GM12878 (cell line): ENCODE results near the gene NSUN2. TPM values are rescaled to one million over a fixed set of nuclear protein-coding genes. Genes with fewer than 3 reads are reported as not detected.
A peak's percentile ranks its signal among the peaks of the same experiment; 100 is the strongest.

Experiments
- ATAC-seq: fragments of 200-7000 bp; cut with Tn5 transposase; 3 replicates; pipeline ENCODE4 v1.9.1; 2020; ENCODE audit warnings: mild to moderate bottlenecking, moderate library complexity
- BruUV-seq: library from RNA; stranded (reverse); fragments of 400-500 nt; replicated peaks from 2 replicates; lab custom pipeline; 2021; lab: Mats Ljungman, UMichigan
- CTCF ChIA-PET: fragments of 300-600 bp; sonication (Branson Sonifier 250); formaldehyde crosslinking; extraction: SDS; loops from one replicate; lab custom pipeline; 2021; ENCODE audit warnings: inconsistent platforms; lab: Yijun Ruan, JAX
- POLR2A ChIA-PET: fragments of 350-600 bp; formaldehyde crosslinking; extraction: SDS; loops from one replicate; lab custom pipeline; 2021; ENCODE audit warnings: inconsistent platforms; lab: Charles Lee
- RAD21 ChIA-PET: fragments of 300-600 bp; sonication (Branson Sonifier 250); formaldehyde crosslinking; loops from one replicate; lab custom pipeline; 2023; ENCODE audit warnings: antibody characterized with exemption; ENCODE audit not compliant: unreplicated experiment; lab: Charles Lee
- SMC1A ChIA-PET: fragments of 300-600 bp; sonication (Branson Sonifier 250); formaldehyde crosslinking; loops from one replicate; lab custom pipeline; 2023; ENCODE audit not compliant: unreplicated experiment, uncharacterized antibody; lab: Charles Lee
- DNase-seq: peaks from one replicate; pipeline ENCODE4 v3.0.0-alpha.2; 2011; ENCODE audit warnings: low read depth, low spot score
- FAIRE-seq: peaks from 3 replicates; lab custom pipeline; 2011; peaks lifted over from hg19 to GRCh38; lab: Jason Lieb, UNC
- H2AFZ ChIP-seq: 2 replicates; pipeline ENCODE4 v1.6.0; 2011; ENCODE audit warnings: low read depth, low read length, control low read depth; ENCODE audit not compliant: control insufficient read depth
- H3K27ac ChIP-seq: 2 replicates; pipeline ENCODE4 v1.5.1; 2011; ENCODE audit warnings: control low read depth; ENCODE audit not compliant: control insufficient read depth, insufficient read depth
- H3K27me3 ChIP-seq, 2 experiments: replicated peaks in 1 of 2; 2 replicates each; pipeline versions ENCODE4 v1.6.0 to v1.6.1; 2011; ENCODE audit warnings: low read length in 1 of 2; ENCODE audit not compliant: control insufficient read depth in 2 of 2, insufficient read depth in 2 of 2
- H3K36me3 ChIP-seq, 2 experiments: 2 replicates each; pipeline ENCODE4 v1.5.1; 2011; ENCODE audit warnings: low read length in 1 of 2; ENCODE audit not compliant: control insufficient read depth in 2 of 2, insufficient read depth in 2 of 2
- H3K4me1 ChIP-seq: 2 replicates; pipeline ENCODE4 v1.6.1; 2011; ENCODE audit warnings: mild to moderate bottlenecking, low read length, moderate library complexity, mixed read lengths; ENCODE audit not compliant: control insufficient read depth, insufficient read depth
- H3K4me2 ChIP-seq: 2 replicates; pipeline ENCODE4 v1.6.0; 2011; ENCODE audit warnings: control low read depth; ENCODE audit not compliant: control insufficient read depth, insufficient read depth
- H3K4me3 ChIP-seq: fragments of 200-600 bp; sonication (generic); 2 replicates; pipeline ENCODE4 v1.5.1; 2016
- H3K79me2 ChIP-seq: 2 replicates; pipeline ENCODE4 v1.6.0; 2011; ENCODE audit warnings: low read length; ENCODE audit not compliant: control insufficient read depth, insufficient read depth
- H3K9ac ChIP-seq: 2 replicates; pipeline ENCODE4 v1.8.0; 2011; ENCODE audit warnings: low read length, control low read depth, mixed read lengths; ENCODE audit not compliant: control insufficient read depth, insufficient read depth
- H3K9me3 ChIP-seq: replicated peaks from 3 replicates; pipeline ENCODE4 v1.5.1; 2011; ENCODE audit warnings: mild to moderate bottlenecking, low read length; ENCODE audit not compliant: control insufficient read depth, insufficient read depth
- H4K20me1 ChIP-seq: 2 replicates; pipeline ENCODE4 v1.6.0; 2011; ENCODE audit not compliant: control insufficient read depth, insufficient read depth
- ATF7 ChIP-seq: fragments of 450-650 bp; IDR thresholded peaks from 2 replicates; pipeline ENCODE4 v1.6.1; 2016; ENCODE audit warnings: low read depth, mild to moderate bottlenecking
- GABPA ChIP-seq: IDR thresholded peaks from 2 replicates; pipeline ENCODE4 v1.6.1; 2014; ENCODE audit warnings: antibody characterized with exemption, low read depth, mild to moderate bottlenecking, inconsistent platforms
- NRF1 ChIP-seq: conservative IDR thresholded peaks from 2 replicates; pipeline ENCODE4 v1.6.1; 2011; ENCODE audit warnings: mild to moderate bottlenecking, low read depth, low read length, improper control_type of control experiment
- POLR2A ChIP-seq: IDR thresholded peaks from 2 replicates; pipeline ENCODE4 v1.6.1; 2011; ENCODE audit warnings: low read depth, mild to moderate bottlenecking, low read length
- SMC3 ChIP-seq: IDR thresholded peaks from 2 replicates; pipeline ENCODE4 v1.6.1; 2011; ENCODE audit warnings: low read length, improper control_type of control experiment, borderline replicate concordance
- WGBS: methylation state at CpG from one replicate; pipeline ENCODE4 v1.1.6; 2016; ENCODE audit warnings: low lambda C conversion rate; ENCODE audit not compliant: insufficient replicate concordance, insufficient coverage; ENCODE audit errors: missing lambda C conversion rate; 5-methylcytosine and 5-hydroxymethylcytosine counted together
- in situ Hi-C: fragments of 300-500 bp; cut with MboI; formaldehyde crosslinking; loops from 9 replicates; pipeline ENCODE4 v1.14.3; 2018; ENCODE audit warnings: mixed read lengths
- intact Hi-C: fragments of 100-400 bp; cut with micrococcal nuclease; formaldehyde crosslinking; loops from one replicate; pipeline ENCODE4 v1.14.2; 2022; ENCODE audit not compliant: unreplicated experiment
- polyA plus RNA-seq, 11 experiments: library from polyadenylated mRNA; depleted of rRNA in 4 of 11; unstranded in 6 of 11; stranded (reverse) in 5 of 11; fragments of >200 nt; fragmentation: Nextera tagmentation in 4 of 11; fragmentation: Illumina TruSeq in 1 of 11; extraction: Ambion mirVana in 4 of 11; extraction: Trizol in 1 of 11; gene quantifications; 1 replicate in 1 of 11; 2 replicates in 10 of 11; pipeline versions ENCODE4 v1.2.1 to v1.2.3, GENCODE V29; 2011 to 2016; ENCODE audit warnings: inconsistent platforms in 2 of 11, missing spikeins in 2 of 11, low read depth in 1 of 11
- total RNA-seq, 4 experiments: library from RNA; depleted of rRNA in 3 of 4; stranded (reverse); fragments of >200 nt in 3 of 4; fragmentation: Illumina TruSeq in 1 of 4; extraction: Trizol in 1 of 4; gene quantifications; 2 replicates each; pipeline versions ENCODE4 v1.2.1 to v1.2.3, GENCODE V29; 2013 to 2021

NSUN2 gene
- total and polyA plus RNA-seq, 10 of the 15 experiments (the other 5 are each of a cell fraction or from before 2014, with no cell fraction given) = 8.0 to 112 (median 91.1) TPM

DNA sequence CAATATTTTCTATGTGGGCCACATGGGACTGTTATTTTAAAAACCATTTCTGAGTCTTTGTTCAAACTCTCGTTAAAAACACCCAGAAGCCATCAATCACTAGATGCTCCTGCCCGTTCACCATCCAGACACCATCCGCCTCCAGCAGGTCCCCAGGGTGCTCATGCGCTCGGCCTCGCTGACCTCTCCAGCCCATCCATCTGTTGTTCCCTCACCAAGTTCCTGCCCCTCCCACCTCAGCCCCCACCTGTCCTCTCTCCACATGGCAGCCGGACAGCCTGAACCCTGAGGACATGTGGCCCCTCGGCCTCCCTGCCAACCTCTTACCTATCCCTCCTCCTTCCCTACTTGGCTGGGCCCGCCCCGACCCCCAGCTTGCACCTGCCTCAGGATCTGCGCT is 31.6 kb downstream of the NSUN2 start:
- no TSS peak for BruUV-seq
- H3K9ac ChIP-seq = no peak overlapping the region
- H2AFZ ChIP-seq = no peak overlapping the region
- no peaks in the 10 kb centered on the region for H3K79me2 ChIP-seq
- no peaks in the 10 kb centered on the region for H3K4me1 ChIP-seq
- H3K4me3 ChIP-seq = no peak overlapping the region
- in situ Hi-C loops (no loop called here), intact Hi-C loops (no loop called here)
- ATAC-seq (no peak), DNase-seq (no peak), FAIRE-seq (no peak)
- RAD21 ChIA-PET = no interaction called here
- 0 out of 2 replicates have a peak, but pooled peaks have one; percentile 20 for TF ChIP-seq POLR2A
- no peak for TF ChIP-seq GABPA
- H3K9me3 ChIP-seq = no peaks in the 10 kb centered on the region
- H3K36me3 ChIP-seq = peaks cover 30 to 42% of the 10 kb centered on the region in 2 experiments
- no peak overlapping the region for H3K27ac ChIP-seq
- 94% methylated on average over 11 of the region's 11 CpGs for WGBS
- CTCF ChIA-PET = no interaction called here
- no peaks in the 10 kb centered on the region for H4K20me1 ChIP-seq
- POLR2A ChIA-PET = no interaction called here
- SMC1A ChIA-PET = interaction anchor here (1.3 kb wide), 1 partner anchor 150 kb away, joined by 3 read pairs; no protein-coding TSS in a partner anchor
- no peak overlapping the region for H3K4me2 ChIP-seq
- H3K27me3 ChIP-seq = no peaks in the 10 kb centered on the region

DNA sequence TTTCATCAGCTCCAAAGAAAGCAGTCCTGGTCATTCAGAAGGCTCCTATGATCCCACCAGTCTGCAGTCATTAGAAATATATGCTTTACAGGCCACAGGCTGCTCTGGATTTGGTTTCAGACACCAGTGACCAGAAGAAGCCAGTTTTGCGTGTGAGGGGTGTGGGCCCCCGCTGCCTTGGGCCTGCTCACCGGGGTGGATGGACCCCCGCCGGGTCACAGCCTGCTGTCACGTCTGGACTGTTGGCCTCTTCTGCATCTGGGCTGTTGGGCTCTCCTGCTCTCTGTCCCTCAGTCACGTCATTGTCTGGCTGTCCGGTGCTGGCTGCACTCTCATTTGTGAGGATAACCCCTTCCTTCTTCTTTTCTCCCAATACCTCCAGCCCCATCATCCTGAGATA is 33.1 kb downstream of the NSUN2 start:
- no peaks in the 10 kb centered on the region for H3K27me3 ChIP-seq
- RAD21 ChIA-PET = no interaction called here
- no peaks in the 10 kb centered on the region for H3K79me2 ChIP-seq
- CTCF ChIA-PET = no interaction called here
- intact Hi-C loops (no loop called here), in situ Hi-C loops (loop anchor here (25.0 kb wide), 1 partner anchor 1112 kb away; no protein-coding TSS in a partner anchor)
- WGBS = over 99% methylated on average over 8 of the region's 8 CpGs
- no peak overlapping the region for H3K4me3 ChIP-seq
- ATAC-seq = no peak
- TF ChIP-seq ATF7 = no peak
- no peak for TF ChIP-seq SMC3
- no peak for TF ChIP-seq NRF1
- TF ChIP-seq POLR2A = peak; percentile 51; the same call in 1 of the 2 replicates
- SMC1A ChIA-PET = interaction anchor here (0.8 to 1.5 kb wide), 2 partner anchors 28 to 352 kb away, joined by 3 read pairs; no protein-coding TSS in a partner anchor
- H3K4me1 ChIP-seq = no peaks in the 10 kb centered on the region
- no peaks in the 10 kb centered on the region for H3K9me3 ChIP-seq
- no peak for DNase-seq
- no peak for FAIRE-seq
- POLR2A ChIA-PET = no interaction called here
- TSS peak; percentile 58 for BruUV-seq
- H3K36me3 ChIP-seq = peaks cover 28 to 35% of the 10 kb centered on the region in 2 experiments
- no peaks in the 10 kb centered on the region for H4K20me1 ChIP-seq
- no peak overlapping the region for H3K27ac ChIP-seq
- H3K4me2 ChIP-seq = no peak overlapping the region
- H2AFZ ChIP-seq = no peak overlapping the region
- H3K9ac ChIP-seq = no peak overlapping the region
